Erythroblast (primary cell): ENCODE results near the gene LCTL.

ENCODE experiments used
- GATA1 ChIP-seq: IDR thresholded peaks from 2 replicates; pipeline ENCODE4 v1.6.1; 2011; ENCODE audit warnings: low read depth, mild to moderate bottlenecking, control low read depth, low read length, moderate library complexity
- POLR2A ChIP-seq: IDR thresholded peaks from 2 replicates; pipeline ENCODE4 v1.6.1; 2011; ENCODE audit warnings: mild to moderate bottlenecking, low read length

DNA sequence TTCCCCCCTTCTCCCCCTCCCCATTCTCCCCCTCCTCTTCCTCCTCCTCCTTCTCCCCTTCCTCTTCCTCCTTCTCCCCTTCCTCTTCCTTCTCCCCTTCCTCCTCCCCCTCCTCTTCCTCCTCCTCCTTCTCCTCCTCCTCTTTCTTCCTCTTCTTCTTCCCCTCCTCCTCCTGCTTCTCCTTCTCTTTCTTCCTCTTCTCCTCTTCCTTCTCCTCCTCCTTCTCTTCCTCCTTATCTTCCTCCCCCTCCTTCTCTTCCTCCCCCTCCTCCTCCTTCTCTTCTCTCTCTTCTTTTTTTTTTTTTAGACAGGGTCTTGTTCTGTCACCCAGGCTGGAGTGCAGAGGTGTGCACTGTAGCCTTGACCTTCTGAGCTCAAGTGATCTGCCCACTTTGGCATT lies 21.2 kb upstream of the LCTL start:
- TF ChIP-seq POLR2A (no peak), GATA1 (no peak)
